HepG2 (cell line): Measurements from ENCODE around the gene SMAD3. TPM values are rescaled to one million over a fixed set of nuclear protein-coding genes. Genes with fewer than 3 reads are reported as not detected.

Experiments
- ATF6 ChIP-seq: sonication (generic); formaldehyde crosslinking; conservative IDR thresholded peaks from 2 replicates; pipeline ENCODE4 v1.4.0; 2020; ENCODE audit warnings: missing genetic modification reagents
- BHLHE40 ChIP-seq: IDR thresholded peaks from 2 replicates; pipeline ENCODE4 v1.6.1; 2011; ENCODE audit warnings: low read length, improper control_type of control experiment
- CAMTA2 ChIP-seq: sonication (generic); formaldehyde crosslinking; IDR thresholded peaks from 2 replicates; pipeline ENCODE4 v1.4.0; 2020; ENCODE audit warnings: mild to moderate bottlenecking, missing genetic modification reagents, borderline replicate concordance
- HIVEP1 ChIP-seq: sonication (generic); formaldehyde crosslinking; IDR thresholded peaks from 2 replicates; pipeline ENCODE4 v1.4.0; 2020; ENCODE audit warnings: mild to moderate bottlenecking, missing genetic modification reagents
- HNRNPK ChIP-seq: fragments of 200-400 bp; formaldehyde crosslinking; IDR thresholded peaks from 2 replicates; pipeline ENCODE4 v1.6.1; 2018; ENCODE audit warnings: low read length, low read depth, moderate library complexity, mild to moderate bottlenecking; ENCODE audit not compliant: poor library complexity, severe bottlenecking
- NCOA1 ChIP-seq: sonication (generic); formaldehyde crosslinking; IDR thresholded peaks from 2 replicates; pipeline ENCODE4 v1.9.0; 2021; ENCODE audit warnings: missing genetic modification reagents
- RBFOX2 ChIP-seq: fragments of 200-400 bp; formaldehyde crosslinking; IDR thresholded peaks from 2 replicates; pipeline ENCODE4 v1.6.1; 2017; ENCODE audit warnings: low read depth, mild to moderate bottlenecking, low read length
- STAT6 ChIP-seq: sonication (generic); formaldehyde crosslinking; IDR thresholded peaks from 2 replicates; pipeline ENCODE4 v1.4.0; 2020; ENCODE audit warnings: missing genetic modification reagents, mild to moderate bottlenecking, borderline replicate concordance
- ZNF142 ChIP-seq: sonication (generic); formaldehyde crosslinking; IDR thresholded peaks from 2 replicates; pipeline ENCODE4 v1.4.0; 2020; ENCODE audit warnings: missing genetic modification reagents
- ZNF687 ChIP-seq: sonication (generic); formaldehyde crosslinking; IDR thresholded peaks from 2 replicates; pipeline ENCODE4 v1.5.1; 2020; ENCODE audit warnings: mild to moderate bottlenecking, missing genetic modification reagents, moderate library complexity
- polyA plus RNA-seq, 8 experiments: library from polyadenylated mRNA; depleted of rRNA in 3 of 8; stranded (reverse) in 7 of 8; unstranded in 1 of 8; fragments of >200 nt; fragmentation: Illumina TruSeq in 4 of 8; extraction: Trizol in 4 of 8; gene quantifications; 2 replicates each; pipeline versions ENCODE4 v1.2.1 to v1.2.3, GENCODE V29; 2011 to 2016; ENCODE audit warnings: low read depth in 4 of 8, missing spikeins in 1 of 8, mixed read lengths in 1 of 8; ENCODE audit not compliant: insufficient read depth in 1 of 8
- total RNA-seq, 5 experiments: library from RNA; depleted of rRNA; stranded (reverse); fragments of >200 nt; fragmentation: Illumina TruSeq; extraction: Trizol; gene quantifications; 2 replicates each; pipeline ENCODE4 v1.2.3, GENCODE V29; 2016; ENCODE audit warnings: low read depth in 1 of 5

The SMAD3 gene
- total and polyA plus RNA-seq, 2 of the 13 experiments (the other 11 are each of a cell fraction or from before 2014, with no cell fraction given): 8.6 to 56.3 TPM

- TF ChIP-seq ZNF142 (CRISPR knock-in tag) (no peak), ZNF687 (peak; percentile 82), RBFOX2 (no peak), STAT6 (CRISPR knock-in tag) (no peak), HNRNPK (no peak), BHLHE40 (no peak), ATF6 (CRISPR knock-in tag) (no peak), CAMTA2 (CRISPR knock-in tag) (no peak), HIVEP1 (CRISPR knock-in tag) (no peak), NCOA1 (CRISPR knock-in tag) (no peak)
These were observed 21.2 kb upstream of the SMAD3 start (continued) for GRCh38 chr15:67043939-67044771.
